ENCODE data around the gene WNT5A.

The WNT5A gene

DNA sequence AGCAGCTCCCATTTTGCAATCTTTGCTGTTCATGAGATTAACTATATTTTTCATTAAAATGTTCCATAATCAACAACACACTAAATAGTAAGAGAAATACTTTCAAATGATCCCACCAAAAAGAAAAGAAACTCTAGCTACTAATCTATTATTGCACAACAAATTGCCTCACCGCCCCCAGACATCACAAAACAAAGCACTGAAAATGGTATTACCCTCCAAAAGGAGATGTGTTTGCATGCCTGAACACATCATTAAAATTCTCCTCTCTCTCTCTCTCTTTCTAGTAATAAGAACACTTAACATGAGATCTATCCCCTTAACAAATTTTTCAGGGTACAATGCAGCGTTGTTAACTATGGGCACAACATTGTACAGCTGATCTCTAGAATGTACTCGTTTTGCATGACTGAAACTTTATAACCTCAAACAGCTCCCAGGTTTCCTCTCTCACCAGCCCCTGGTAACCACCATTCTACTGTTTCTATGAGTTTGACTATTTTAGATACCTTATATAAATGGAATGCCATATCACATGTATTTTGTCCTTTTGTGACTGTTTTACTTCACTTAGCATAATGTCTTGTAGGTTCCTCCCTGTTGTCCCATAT lies 33.1 kb downstream of the WNT5A start:
- H3K9ac ChIP-seq (ENCODE audit: low read length) = no peak overlapping the region
- no peaks in the 10 kb centered on the region for H3K4me1 ChIP-seq (ENCODE audit: control insufficient read depth, insufficient read depth, low read length)
- no peak overlapping the region for H3K4me3 ChIP-seq (ENCODE audit: low read length)
- no peaks in the 10 kb centered on the region for H3K27me3 ChIP-seq (ENCODE audit: control insufficient read depth, insufficient read depth, low read length)
- H3K9me3 ChIP-seq (ENCODE audit: control insufficient read depth, low read length) = no peaks in the 10 kb centered on the region
- no peaks in the 10 kb centered on the region for H3K36me3 ChIP-seq (ENCODE audit: control insufficient read depth, insufficient read depth, low read length)

- no peaks in the 10 kb centered on the region for H3K36me3 ChIP-seq (ENCODE audit: control insufficient read depth, insufficient read depth, low read length)
- H3K4me1 ChIP-seq (ENCODE audit: control insufficient read depth, insufficient read depth, low read length) = no peaks in the 10 kb centered on the region
- H3K27me3 ChIP-seq (ENCODE audit: control insufficient read depth, insufficient read depth, low read length) = no peaks in the 10 kb centered on the region
- H3K4me3 ChIP-seq (ENCODE audit: low read length) = no peak overlapping the region
- no peak overlapping the region for H3K9ac ChIP-seq (ENCODE audit: low read length)
- no peaks in the 10 kb centered on the region for H3K9me3 ChIP-seq (ENCODE audit: control insufficient read depth, low read length)
Measured at GRCh38 chr3:55452886-55453285, 34.2 kb downstream of the WNT5A start.

GRCh38 chr3:55449527-55449926 lies 37.6 kb downstream of the WNT5A start:
- H3K27me3 ChIP-seq (ENCODE audit: control insufficient read depth, insufficient read depth, low read length) = no peaks in the 10 kb centered on the region
- H3K4me3 ChIP-seq (ENCODE audit: low read length) = no peak overlapping the region
- no peaks in the 10 kb centered on the region for H3K36me3 ChIP-seq (ENCODE audit: control insufficient read depth, insufficient read depth, low read length)
- no peaks in the 10 kb centered on the region for H3K9me3 ChIP-seq (ENCODE audit: control insufficient read depth, low read length)
- no peak overlapping the region for H3K9ac ChIP-seq (ENCODE audit: low read length)
- no peaks in the 10 kb centered on the region for H3K4me1 ChIP-seq (ENCODE audit: control insufficient read depth, insufficient read depth, low read length)

- no peaks in the 10 kb centered on the region for H3K36me3 ChIP-seq (ENCODE audit: control insufficient read depth, insufficient read depth, low read length)
- no peaks in the 10 kb centered on the region for H3K27me3 ChIP-seq (ENCODE audit: control insufficient read depth, insufficient read depth, low read length)
- H3K9me3 ChIP-seq (ENCODE audit: control insufficient read depth, low read length) = no peaks in the 10 kb centered on the region
- H3K4me3 ChIP-seq (ENCODE audit: low read length) = no peak overlapping the region
- H3K4me1 ChIP-seq (ENCODE audit: control insufficient read depth, insufficient read depth, low read length) = no peaks in the 10 kb centered on the region
- H3K9ac ChIP-seq (ENCODE audit: low read length) = no peak overlapping the region
Measured at GRCh38 chr3:55446850-55447249, 40.3 kb downstream of the WNT5A start.

DNA sequence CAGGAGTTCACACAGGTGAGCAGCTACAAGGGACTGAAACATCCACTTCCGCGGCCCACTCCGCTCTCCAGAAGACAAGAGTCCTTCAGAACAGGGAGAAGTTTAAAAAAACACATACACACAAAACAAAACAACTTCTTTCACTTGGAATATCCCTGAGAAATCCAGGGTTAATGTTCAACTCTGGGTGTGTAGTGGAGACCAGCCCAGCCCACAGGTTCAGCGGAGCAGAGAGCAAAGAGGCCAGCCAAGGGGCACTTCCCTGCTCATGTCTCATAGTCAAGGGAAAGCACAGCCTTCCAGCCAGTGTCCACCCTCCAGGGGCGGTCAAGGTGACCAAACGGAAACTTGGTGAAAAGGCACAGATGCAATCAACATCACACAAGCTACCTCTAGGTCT lies 41.6 kb downstream of the WNT5A start:
- Histone ChIP-seq H3K27me3 (ENCODE audit: control insufficient read depth, insufficient read depth, low read length) (no peaks in the 10 kb centered on the region), H3K4me3 (ENCODE audit: low read length) (no peak overlapping the region), H3K9me3 (ENCODE audit: control insufficient read depth, low read length) (no peaks in the 10 kb centered on the region), H3K36me3 (ENCODE audit: control insufficient read depth, insufficient read depth, low read length) (no peaks in the 10 kb centered on the region), H3K4me1 (ENCODE audit: control insufficient read depth, insufficient read depth, low read length) (no peaks in the 10 kb centered on the region), H3K9ac (ENCODE audit: low read length) (no peak overlapping the region)

DNA sequence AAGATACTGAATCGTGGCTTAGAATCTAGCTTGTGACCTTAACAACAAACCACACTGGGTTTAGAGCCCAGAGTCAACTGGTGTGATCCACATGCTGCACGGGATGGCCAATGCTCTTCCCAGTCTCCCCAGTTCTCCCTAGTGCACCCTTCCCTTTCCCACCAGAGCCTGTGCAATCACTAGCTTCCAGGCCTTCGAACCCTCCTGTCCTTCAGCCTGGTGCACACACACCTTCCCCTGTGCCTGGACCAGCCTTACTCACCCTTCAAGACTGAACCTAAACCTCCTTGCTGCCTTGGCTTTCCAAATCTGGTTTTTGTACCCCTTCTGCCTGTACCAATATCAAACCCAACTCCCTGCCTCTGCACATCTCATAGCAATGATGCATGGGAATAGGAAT lies 43.8 kb downstream of the WNT5A start:
- H3K27me3 ChIP-seq (ENCODE audit: control insufficient read depth, insufficient read depth, low read length) = no peaks in the 10 kb centered on the region
- no peak overlapping the region for H3K9ac ChIP-seq (ENCODE audit: low read length)
- no peaks in the 10 kb centered on the region for H3K36me3 ChIP-seq (ENCODE audit: control insufficient read depth, insufficient read depth, low read length)
- H3K9me3 ChIP-seq (ENCODE audit: control insufficient read depth, low read length) = no peaks in the 10 kb centered on the region
- no peaks in the 10 kb centered on the region for H3K4me1 ChIP-seq (ENCODE audit: control insufficient read depth, insufficient read depth, low read length)
- H3K4me3 ChIP-seq (ENCODE audit: low read length) = no peak overlapping the region

DNA sequence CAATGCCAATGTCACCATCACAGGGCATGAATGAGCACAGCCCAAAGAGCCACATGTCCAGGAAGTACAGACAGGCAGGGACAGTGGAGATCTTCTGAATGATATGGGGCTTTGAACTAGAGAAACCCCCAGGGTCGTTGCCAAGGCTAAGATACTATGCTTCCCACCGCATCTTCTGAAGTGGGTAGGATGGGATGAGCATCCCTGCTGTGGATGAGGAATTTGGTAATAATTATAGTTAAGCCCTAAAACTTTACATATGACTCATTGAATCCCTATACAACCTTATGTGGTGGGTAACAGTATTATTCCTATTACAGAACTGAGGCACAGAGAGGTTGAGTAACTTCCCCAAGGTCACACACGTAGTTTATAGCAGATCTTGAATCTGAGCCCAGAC lies 44.2 kb downstream of the WNT5A start:
- no peak overlapping the region for H3K4me3 ChIP-seq (ENCODE audit: low read length)
- no peak overlapping the region for H3K9ac ChIP-seq (ENCODE audit: low read length)
- H3K27me3 ChIP-seq (ENCODE audit: control insufficient read depth, insufficient read depth, low read length) = no peaks in the 10 kb centered on the region
- no peaks in the 10 kb centered on the region for H3K4me1 ChIP-seq (ENCODE audit: control insufficient read depth, insufficient read depth, low read length)
- no peaks in the 10 kb centered on the region for H3K36me3 ChIP-seq (ENCODE audit: control insufficient read depth, insufficient read depth, low read length)
- no peaks in the 10 kb centered on the region for H3K9me3 ChIP-seq (ENCODE audit: control insufficient read depth, low read length)

DNA sequence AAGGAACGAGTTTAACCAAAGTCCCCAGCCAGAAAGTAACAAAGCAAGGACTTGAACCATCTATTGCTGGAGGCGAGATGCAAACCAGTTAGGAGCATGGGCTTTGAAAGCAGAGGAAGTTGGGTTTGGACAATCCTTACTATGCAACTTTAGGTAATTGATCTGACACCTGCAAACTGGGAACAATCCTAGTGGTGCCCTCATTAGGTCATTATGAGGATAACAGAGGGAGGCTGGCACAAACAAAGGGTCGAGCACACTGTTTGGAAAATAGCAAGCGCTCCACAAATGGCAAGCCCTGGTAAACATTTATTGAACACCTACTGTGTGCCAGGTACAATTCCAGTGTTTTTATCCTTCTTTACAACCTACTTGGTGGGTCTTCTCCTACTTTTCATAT lies 45.6 kb downstream of the WNT5A start:
- Histone ChIP-seq H3K4me1 (ENCODE audit: control insufficient read depth, insufficient read depth, low read length) (no peaks in the 10 kb centered on the region), H3K9me3 (ENCODE audit: control insufficient read depth, low read length) (no peaks in the 10 kb centered on the region), H3K9ac (ENCODE audit: low read length) (no peak overlapping the region), H3K27me3 (ENCODE audit: control insufficient read depth, insufficient read depth, low read length) (no peaks in the 10 kb centered on the region), H3K36me3 (ENCODE audit: control insufficient read depth, insufficient read depth, low read length) (no peaks in the 10 kb centered on the region), H3K4me3 (ENCODE audit: low read length) (no peak overlapping the region)

DNA sequence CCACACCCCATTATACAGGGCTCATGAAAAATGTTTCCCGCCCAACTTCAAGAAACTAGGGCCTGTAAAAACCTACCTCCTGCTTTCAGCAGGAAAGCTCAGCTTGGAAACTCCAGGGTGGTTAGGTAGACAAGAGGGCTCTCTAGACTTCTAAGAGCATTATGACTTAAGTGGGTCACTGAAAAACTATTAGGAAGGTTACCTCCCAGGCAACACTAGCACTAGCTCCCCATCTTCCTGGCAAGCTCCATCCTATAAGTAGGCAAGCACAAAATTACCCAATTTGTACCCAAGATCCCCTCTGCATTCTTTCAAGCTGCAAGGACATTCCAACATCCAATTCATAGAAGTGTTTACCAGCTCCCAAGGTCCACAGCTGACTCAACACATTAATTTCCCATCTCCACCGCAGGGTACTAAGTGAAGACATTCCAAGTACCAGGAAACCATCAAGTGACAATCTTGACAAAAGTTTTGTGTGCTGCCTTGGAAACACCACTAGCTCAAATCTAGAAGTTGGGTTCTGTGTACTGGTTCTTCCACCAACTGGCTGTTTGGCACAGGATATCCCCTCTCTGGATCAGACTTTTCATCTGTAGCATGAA lies 46.9 kb downstream of the WNT5A start:
- Histone ChIP-seq H3K27me3 (ENCODE audit: control insufficient read depth, insufficient read depth, low read length) (no peaks in the 10 kb centered on the region), H3K9ac (ENCODE audit: low read length) (no peak overlapping the region), H3K36me3 (ENCODE audit: control insufficient read depth, insufficient read depth, low read length) (no peaks in the 10 kb centered on the region), H3K4me3 (ENCODE audit: low read length) (no peak overlapping the region), H3K4me1 (ENCODE audit: control insufficient read depth, insufficient read depth, low read length) (no peaks in the 10 kb centered on the region), H3K9me3 (ENCODE audit: control insufficient read depth, low read length) (no peaks in the 10 kb centered on the region)

GRCh38 chr3:55439657-55440056 lies 47.4 kb downstream of the WNT5A start:
- Histone ChIP-seq H3K4me1 (ENCODE audit: control insufficient read depth, insufficient read depth, low read length) (no peaks in the 10 kb centered on the region), H3K27me3 (ENCODE audit: control insufficient read depth, insufficient read depth, low read length) (no peaks in the 10 kb centered on the region), H3K36me3 (ENCODE audit: control insufficient read depth, insufficient read depth, low read length) (no peaks in the 10 kb centered on the region), H3K9ac (ENCODE audit: low read length) (no peak overlapping the region), H3K4me3 (ENCODE audit: low read length) (no peak overlapping the region), H3K9me3 (ENCODE audit: control insufficient read depth, low read length) (no peaks in the 10 kb centered on the region)

GRCh38 chr3:55436644-55437043 lies 50.5 kb downstream of the WNT5A start:
- Histone ChIP-seq H3K4me3 (ENCODE audit: low read length) (no peak overlapping the region), H3K4me1 (ENCODE audit: control insufficient read depth, insufficient read depth, low read length) (no peaks in the 10 kb centered on the region), H3K36me3 (ENCODE audit: control insufficient read depth, insufficient read depth, low read length) (no peaks in the 10 kb centered on the region), H3K27me3 (ENCODE audit: control insufficient read depth, insufficient read depth, low read length) (no peaks in the 10 kb centered on the region), H3K9me3 (ENCODE audit: control insufficient read depth, low read length) (no peaks in the 10 kb centered on the region), H3K9ac (ENCODE audit: low read length) (no peak overlapping the region)

- no peak overlapping the region for H3K4me3 ChIP-seq (ENCODE audit: low read length)
- no peaks in the 10 kb centered on the region for H3K4me1 ChIP-seq (ENCODE audit: control insufficient read depth, insufficient read depth, low read length)
- no peak overlapping the region for H3K9ac ChIP-seq (ENCODE audit: low read length)
- H3K9me3 ChIP-seq (ENCODE audit: control insufficient read depth, low read length) = no peaks in the 10 kb centered on the region
- no peaks in the 10 kb centered on the region for H3K36me3 ChIP-seq (ENCODE audit: control insufficient read depth, insufficient read depth, low read length)
- no peaks in the 10 kb centered on the region for H3K27me3 ChIP-seq (ENCODE audit: control insufficient read depth, insufficient read depth, low read length)
Measured at GRCh38 chr3:55435491-55435890, 51.6 kb downstream of the WNT5A start.

GRCh38 chr3:55434789-55435188 lies 52.3 kb downstream of the WNT5A start:
- H3K36me3 ChIP-seq (ENCODE audit: control insufficient read depth, insufficient read depth, low read length) = no peaks in the 10 kb centered on the region
- no peaks in the 10 kb centered on the region for H3K4me1 ChIP-seq (ENCODE audit: control insufficient read depth, insufficient read depth, low read length)
- no peaks in the 10 kb centered on the region for H3K9me3 ChIP-seq (ENCODE audit: control insufficient read depth, low read length)
- H3K4me3 ChIP-seq (ENCODE audit: low read length) = no peak overlapping the region
- no peaks in the 10 kb centered on the region for H3K27me3 ChIP-seq (ENCODE audit: control insufficient read depth, insufficient read depth, low read length)
- H3K9ac ChIP-seq (ENCODE audit: low read length) = no peak overlapping the region

All from mucosa of stomach (tissue), 1 donor.